Ecto neural progenitor cell (in vitro differentiated cells): Measurements from ENCODE around the gene JPT2.

ENCODE experiments used
- DNase-seq: peaks from one replicate; pipeline ENCODE4 v3.0.0-alpha.2; 2018; ENCODE audit warnings: low spot score

JPT2 gene

DNA sequence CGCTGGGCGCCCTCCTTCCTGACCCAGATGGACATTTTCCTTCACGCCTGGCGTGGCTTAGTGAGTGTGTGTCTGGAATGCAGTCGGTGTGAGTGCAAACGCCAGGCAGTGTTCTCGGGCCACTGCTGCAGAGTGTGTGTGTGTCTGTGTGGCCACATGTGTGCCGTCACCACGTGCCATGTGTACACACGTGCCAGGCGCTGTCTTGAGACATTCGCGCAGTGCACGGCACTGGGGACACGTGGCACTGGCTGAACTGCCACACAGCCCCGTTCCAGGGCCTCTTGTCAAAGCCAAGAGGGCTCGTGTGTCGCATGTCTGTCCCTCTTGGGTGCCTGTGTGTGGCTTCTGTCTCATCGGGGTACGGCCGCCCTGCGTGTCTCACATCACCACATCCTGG is 56.7 kb downstream of the JPT2 start:
- DNase-seq: no peak

DNA sequence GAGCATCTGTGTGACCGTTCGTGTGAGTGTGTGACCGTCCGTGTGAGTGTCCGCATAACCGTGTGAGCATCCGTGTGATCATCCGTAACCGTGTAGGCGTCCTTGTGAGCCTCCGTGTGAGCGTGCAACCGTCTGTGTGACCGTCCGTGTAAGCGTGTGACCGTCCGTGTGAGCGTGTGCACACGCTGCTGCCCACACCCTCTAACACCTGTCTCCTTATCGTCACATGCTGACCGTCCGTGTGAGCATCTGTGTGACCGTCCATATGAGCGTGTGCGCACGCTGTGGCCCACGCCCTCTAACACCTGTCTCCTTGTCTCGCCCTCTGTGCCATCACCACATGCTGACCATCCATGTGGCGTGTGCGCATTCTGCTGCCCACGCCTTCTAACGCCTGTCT is 62.2 kb downstream of the JPT2 start:
- no peak for DNase-seq

DNA sequence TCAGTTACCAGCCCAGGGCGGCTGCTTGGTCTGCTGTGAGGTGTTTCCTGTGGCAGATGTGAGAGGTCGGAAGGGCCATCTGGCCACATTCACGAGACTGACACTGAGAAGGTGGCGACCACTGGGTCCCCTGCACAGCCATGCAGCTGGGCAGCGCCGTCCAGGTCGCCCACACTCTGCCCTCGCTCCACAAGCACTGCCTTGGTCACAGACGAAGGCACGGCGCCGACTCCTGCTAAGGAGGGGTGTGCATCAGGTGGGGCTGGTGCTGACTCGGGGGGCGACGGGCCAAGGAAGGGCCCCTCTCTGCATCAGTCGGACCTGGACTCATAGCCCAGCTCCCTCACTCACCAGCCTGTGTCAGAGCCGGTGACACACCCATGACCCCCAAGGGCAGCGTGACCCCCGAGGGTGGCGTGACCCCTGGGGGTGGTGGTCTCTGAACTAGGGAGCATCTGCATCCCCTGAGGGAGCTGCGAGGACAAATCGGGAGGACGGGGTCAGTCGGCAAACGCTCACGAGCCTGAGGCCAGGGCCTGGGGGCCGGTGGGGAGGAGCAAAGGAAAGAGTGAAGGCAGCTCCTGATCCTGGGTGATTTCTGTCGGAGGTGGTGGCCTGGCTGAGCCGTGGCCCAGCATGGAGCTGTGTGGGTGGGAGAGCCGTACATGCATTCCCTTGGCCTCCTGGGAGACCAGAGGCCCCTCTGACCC is 62.9 kb downstream of the JPT2 start:
- peak; percentile 42 for DNase-seq

DNA sequence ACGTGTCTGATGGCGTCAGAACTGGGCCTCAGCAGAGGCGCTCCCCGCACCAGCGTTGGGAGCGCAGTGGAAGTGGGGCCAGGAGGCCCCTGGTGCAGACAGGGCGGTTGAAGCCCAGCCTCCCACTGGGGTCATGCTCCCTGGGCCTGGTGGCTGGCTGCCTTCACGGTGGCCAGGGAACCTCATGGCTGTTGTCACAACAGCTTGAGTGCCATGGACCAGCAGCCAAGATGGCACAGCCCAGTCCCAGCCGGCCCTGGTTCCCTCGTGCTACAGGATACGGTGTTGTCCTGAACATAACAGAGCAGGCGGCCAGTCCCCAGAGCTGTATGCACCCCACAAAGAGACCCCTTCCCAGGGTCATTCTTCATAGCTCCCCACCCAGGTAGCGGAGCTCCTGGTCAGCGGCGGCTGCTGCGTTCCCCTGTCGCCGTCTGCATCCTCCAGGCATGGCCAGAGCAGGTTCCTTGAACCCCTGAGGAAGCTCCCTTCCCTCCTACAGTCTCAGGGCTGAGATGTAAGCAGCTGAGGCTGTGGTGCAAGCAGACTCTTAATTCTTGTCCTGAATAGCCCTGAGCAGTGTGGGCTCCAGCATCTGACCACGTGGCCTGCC is 63.6 kb downstream of the JPT2 start:
- DNase-seq: no peak

DNA sequence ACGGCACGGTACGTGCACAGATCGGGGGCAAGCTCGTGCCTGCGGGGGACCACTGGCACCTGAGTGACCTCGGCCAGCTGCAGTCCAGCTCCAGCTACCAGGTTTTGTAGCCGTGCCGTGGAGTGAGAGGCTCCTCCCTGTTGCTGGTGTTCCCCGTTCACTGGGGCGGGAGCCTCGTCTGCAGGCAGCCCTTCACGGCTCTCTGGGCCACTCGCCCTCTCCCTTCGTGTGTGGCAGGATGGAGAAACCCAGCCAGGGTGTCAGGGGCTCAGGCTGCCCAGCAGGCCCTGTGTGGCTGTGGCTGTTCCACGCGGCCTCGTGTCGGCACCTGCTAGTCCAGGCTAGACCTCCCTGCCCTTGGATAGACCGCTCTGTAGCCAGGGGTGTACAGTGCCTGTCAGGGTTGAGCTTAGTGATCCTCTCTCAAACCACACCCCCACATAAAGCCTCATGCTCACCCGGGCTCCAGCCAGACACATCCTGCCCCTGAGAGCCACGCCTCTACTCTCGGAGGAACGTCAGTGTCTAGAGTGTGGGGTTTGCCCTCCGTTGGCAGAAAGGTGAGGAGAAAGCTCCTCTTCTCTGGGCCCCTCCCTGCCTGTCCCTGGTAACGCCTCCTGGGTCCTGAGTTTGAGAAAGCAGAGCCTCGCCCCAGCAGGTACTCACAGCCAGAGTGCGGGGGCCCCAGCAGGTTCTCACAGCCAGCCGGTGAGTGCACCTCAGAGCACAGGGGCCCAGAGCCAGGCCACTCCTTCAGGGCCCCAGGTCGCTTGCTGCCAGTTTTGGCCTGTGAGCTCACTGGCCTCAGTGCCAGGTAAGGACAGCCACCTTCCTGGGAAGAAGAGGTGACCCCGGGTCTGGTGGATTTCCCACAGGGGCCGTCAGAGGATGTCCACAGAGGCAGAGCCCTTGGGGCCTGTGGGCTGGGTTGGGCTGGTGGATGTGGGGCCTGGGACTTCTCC is 65.6 kb downstream of the JPT2 start:
- no peak for DNase-seq

DNA sequence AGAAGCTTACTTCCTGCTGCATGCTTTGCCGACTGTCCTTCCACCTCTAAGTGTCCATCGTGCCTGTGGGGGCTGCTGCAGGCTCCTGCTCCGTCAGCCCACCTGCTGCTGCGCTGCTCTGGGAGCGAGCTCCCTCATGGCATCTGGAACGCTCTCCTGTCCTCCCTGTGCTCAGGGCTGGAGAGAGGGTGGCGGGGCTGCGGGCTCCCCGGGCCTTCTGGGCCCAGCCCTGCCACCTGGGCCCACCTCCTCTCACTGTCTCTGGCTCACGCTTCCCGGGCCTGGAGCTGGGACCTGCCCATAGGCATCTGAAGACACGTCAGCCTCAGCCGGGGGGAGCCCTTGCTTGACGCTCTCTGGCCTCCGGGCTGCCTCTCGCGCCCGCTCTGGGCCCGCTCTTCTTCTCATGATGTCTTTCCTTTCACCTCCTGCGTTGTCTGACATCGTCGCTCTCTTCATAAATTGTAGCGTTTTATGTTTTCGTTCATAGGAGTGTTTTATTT is 66.3 kb downstream of the JPT2 start:
- no peak for DNase-seq

DNA sequence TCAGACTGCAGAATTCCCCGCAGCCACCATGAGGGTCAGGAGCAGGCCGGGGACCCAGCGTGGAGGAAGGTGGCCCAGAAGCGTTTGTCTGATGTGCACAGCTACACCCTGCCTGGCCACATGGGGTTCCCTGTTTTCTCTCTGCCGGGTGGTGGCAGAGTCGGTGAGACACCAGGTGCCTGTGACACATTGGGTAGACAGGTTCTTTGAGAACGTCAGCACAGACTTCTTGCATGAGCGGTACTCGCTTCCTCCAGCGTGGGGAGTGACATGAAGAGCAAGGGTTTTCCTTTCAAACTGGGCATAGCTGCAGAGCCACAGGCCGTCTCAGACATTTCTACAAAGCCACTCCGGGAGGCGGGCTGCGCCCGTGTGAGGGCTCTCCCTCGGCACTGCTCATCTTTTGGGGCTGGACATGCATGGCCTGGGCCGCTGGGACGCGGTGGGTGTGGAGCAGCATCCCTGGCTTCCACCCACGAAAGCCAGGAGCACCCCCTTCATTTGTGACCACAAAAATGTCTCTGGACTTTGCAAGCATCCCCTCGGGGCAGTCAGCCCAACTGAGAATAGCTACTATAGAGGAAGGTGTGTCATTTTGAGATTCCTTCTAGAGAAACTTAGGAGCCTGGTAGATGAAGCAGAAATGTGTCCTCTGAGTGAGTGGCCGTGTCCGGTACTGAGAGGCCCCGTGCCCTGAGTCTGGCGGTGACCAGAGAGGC is 67.3 kb downstream of the JPT2 start:
- no peak for DNase-seq

DNA sequence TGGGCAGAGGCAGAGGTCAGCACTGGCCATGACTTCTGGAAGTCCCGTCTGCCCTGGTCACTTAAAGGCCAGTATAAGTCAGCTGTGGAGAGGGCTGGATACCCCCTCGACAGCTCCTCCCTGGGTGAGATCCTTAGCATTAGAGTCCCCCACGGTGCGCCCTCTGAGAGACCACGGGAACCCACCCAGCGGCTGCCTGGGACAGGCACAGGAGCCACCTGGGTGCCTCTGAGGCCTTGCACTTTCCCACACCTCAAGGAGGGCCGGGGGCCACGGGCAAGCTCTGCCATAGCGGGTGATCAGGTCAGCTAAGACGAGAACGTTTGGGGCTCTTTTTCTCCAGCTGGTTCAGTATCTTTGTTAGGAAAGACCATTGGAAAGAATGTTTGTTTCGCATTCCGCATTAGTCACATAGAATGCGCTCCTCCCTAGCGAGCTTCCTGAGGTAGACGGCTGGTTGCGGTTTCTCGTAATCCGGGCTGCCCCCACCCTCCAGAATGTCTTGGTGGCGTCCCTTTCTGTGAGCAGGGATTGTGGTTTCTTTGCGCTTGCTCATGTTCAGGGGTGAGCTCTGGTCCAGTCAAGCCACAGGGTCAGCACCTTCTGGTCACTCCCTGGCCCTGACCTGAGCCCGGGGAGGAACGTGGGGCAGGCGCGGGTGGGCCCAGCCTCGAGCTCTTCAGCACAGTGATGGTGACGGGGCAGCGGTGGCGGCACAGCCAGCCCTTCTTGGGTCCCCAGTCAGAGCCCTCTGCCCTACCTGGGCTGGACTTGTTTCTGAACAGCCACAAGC is 68.0 kb downstream of the JPT2 start:
- DNase-seq: no peak

DNA sequence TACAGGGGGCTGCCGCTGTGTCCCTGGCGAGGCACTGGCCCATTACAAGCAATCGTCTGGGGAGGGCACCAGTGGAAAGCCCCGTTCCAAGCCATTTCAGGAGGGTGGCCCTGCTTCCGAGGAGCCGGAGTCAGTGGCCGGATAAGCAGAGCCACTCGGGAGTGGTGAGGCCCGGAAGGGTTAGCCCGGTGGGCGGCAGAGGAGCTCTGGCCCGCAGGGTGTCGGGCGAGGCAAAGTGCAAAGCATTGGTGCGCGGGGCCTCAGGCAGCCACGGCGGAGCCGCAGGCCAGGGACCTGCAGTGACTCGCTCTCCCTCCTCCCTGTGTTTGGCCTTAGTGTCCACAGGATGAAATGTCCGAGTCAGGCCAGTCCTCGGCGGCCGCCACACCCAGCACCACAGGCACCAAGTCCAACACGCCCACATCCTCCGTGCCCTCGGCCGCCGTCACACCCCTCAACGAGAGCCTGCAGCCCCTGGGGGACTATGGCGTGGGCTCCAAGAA is 68.7 kb downstream of the JPT2 start:
- no peak for DNase-seq

DNA sequence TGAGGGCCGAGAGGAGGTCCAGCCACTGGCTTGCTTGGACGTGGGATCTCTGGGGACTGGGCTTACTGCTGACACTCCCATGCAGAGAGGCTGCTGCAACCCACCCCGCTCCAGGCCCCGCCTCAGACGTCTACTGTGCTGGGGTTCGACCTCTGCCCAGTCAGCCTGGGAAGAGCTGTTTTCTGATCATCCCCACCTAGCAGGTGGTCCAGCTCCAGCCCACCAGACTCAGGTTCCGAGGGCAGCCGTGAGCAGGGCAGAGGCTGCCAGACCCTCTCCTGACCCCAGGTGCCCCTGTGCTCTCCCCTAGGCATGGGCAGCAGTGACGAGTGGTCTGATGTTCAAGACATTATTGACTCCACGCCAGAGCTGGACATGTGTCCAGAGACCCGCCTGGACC is 69.9 kb downstream of the JPT2 start:
- DNase-seq: no peak

DNA sequence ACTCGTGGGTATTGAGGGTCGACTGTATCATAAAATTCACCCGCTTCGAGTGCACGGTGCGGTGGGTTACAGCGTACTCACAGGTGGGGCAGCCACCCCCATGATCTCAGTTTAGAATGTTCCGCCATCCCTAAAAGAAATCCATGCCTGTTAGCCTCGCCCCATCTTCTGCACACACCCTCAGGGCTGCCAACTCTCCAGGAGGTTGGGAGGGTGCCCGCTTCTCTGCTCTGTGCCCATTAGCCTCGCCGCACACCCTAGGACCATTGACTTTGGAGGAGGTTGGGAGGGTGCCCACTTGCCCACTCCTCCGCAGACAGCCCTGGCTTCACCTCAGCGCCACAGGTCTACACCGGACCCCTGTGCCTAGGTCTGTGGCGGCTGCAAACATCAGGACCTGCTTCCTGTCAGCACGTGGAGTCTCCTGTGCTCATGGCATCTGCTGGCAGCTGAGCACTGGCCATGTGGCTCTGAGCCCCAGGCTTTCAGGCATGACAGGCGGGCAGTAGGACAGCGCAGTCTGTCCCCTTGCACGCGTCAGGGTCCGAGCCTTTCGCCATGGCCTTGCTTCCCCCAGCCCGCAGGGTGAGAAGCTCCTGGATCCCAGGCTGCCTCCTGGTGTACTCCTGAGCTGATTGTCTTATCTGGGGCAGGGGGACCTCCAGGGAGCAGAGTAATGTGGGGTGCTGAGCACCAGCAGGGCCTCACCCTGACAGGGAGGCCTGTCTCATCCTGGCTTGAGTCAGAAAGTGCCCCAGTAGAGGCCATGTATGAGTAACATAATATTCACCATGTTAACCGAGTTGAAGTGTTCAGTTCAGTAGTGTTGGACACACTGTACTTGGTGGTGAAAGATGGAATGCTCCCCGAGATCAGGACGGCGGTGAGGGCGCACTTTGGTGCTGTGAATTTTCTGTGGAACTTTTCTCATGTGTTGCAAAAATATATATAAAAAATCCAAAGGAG is 71.4 kb downstream of the JPT2 start:
- DNase-seq: no peak
